Thyroid gland (tissue), 4 donors: ENCODE results near the gene DSC2.

Source experiments
- POLR2A ChIP-seq, 2 donors: fragments of 450-650 bp; IDR thresholded peaks; one replicate each; pipeline ENCODE4 v1.6.1; 2017; ENCODE audit warnings: antibody characterized with exemption in 2 of 2, mild to moderate bottlenecking in 2 of 2, moderate library complexity in 1 of 2
- TF ChIP-seq, protein P1 (sequence below), 6 experiments: fragments of 200-600 bp in 3 of 6; fragments of 450-650 bp in 3 of 6; sonication (generic) in 3 of 6; IDR thresholded peaks; one replicate each; pipeline ENCODE4 v1.5.1; 2016 to 2019; ENCODE audit warnings: antibody characterized with exemption in 6 of 6, mild to moderate bottlenecking in 2 of 6, inconsistent platforms in 1 of 6, moderate library complexity in 1 of 6

DNA sequence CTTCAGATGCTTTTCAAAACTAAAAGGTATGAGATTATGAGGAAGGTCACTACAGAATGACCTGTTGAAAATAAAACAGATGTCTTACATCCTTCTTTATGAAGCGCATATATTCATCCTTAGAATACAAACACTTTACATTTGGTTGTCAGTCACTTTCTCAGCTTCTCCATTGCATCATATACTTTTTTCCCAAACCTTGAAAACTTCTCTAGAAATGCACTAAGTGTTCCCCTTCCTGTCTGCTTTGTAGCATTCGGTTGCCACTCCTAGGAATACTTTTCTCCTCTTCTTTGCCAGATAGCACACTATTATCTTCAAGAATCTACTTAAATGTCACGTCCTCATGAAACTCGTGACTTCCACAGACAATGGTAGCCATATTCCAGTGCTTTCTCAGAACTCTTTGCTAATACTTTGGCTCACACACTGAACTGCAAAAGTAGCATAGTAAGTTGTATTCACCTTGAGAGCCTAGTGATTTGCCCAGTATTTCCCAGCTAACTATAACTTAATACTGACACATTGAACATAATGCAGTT lies 32.8 kb upstream of the DSC2 start:
- TF ChIP-seq, protein P1, sequence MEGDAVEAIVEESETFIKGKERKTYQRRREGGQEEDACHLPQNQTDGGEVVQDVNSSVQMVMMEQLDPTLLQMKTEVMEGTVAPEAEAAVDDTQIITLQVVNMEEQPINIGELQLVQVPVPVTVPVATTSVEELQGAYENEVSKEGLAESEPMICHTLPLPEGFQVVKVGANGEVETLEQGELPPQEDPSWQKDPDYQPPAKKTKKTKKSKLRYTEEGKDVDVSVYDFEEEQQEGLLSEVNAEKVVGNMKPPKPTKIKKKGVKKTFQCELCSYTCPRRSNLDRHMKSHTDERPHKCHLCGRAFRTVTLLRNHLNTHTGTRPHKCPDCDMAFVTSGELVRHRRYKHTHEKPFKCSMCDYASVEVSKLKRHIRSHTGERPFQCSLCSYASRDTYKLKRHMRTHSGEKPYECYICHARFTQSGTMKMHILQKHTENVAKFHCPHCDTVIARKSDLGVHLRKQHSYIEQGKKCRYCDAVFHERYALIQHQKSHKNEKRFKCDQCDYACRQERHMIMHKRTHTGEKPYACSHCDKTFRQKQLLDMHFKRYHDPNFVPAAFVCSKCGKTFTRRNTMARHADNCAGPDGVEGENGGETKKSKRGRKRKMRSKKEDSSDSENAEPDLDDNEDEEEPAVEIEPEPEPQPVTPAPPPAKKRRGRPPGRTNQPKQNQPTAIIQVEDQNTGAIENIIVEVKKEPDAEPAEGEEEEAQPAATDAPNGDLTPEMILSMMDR (IDR thresholded peaks at IDR 0.05): no peak
- no peak for TF ChIP-seq POLR2A (IDR thresholded peaks at IDR 0.05)
